NCI-H1436 treated with DMSO at 0.1 percent for 48 hours (cell line): Measurements from ENCODE around the gene JMJD1C.
"Not testable (repeated sequence)": the region's sequence is repeated elsewhere in the genome, so short reads cannot be mapped to it uniquely, and the experiment has no call there.

Source experiments
- DNase-seq: peaks from one replicate; lab custom pipeline; 2025; lab: John Stamatoyannopoulos, UW

The JMJD1C gene

GRCh38 chr10:63465293-63466143 is at the start of gene JMJD1C:
Gene JMJD1C (minus strand): TSS chr10:63465977. CDS start chr10:63465662, 315 bp downstream.
- DNase-seq, result no peak

GRCh38 chr10:63515002-63515763 is 49.4 kb upstream of the JMJD1C start:
- no peak for DNase-seq

- DNase-seq, result no peak
Measured at GRCh38 chr10:63506554-63506953, 40.8 kb upstream of the JMJD1C start.

- DNase-seq, result no peak
Measured at GRCh38 chr10:63505562-63505961, 39.8 kb upstream of the JMJD1C start.

GRCh38 chr10:63504145-63504881 is 38.5 kb upstream of the JMJD1C start:
- no peak for DNase-seq

- DNase-seq, result no peak
Measured at GRCh38 chr10:63503395-63503794, 37.6 kb upstream of the JMJD1C start.

- no peak for DNase-seq
Measured at GRCh38 chr10:63502832-63503231, 37.1 kb upstream of the JMJD1C start.

- DNase-seq, result no peak
Measured at GRCh38 chr10:63501954-63502353, 36.2 kb upstream of the JMJD1C start.

- DNase-seq, result not testable (repeated sequence)
Measured at GRCh38 chr10:63500551-63500950, 34.8 kb upstream of the JMJD1C start.

GRCh38 chr10:63498665-63499064 is 32.9 kb upstream of the JMJD1C start:
- no peak for DNase-seq

- no peak for DNase-seq
Measured at GRCh38 chr10:63497321-63497720, 31.5 kb upstream of the JMJD1C start.

GRCh38 chr10:63496561-63496960 is 30.8 kb upstream of the JMJD1C start:
- DNase-seq, result no peak

- no peak for DNase-seq
Measured at GRCh38 chr10:63494951-63495350, 29.2 kb upstream of the JMJD1C start.

- no peak for DNase-seq
Measured at GRCh38 chr10:63493004-63493403, 27.2 kb upstream of the JMJD1C start.

GRCh38 chr10:63492317-63492690 is 26.5 kb upstream of the JMJD1C start:
- DNase-seq, result not testable (repeated sequence)

GRCh38 chr10:63491588-63492316 is 26.0 kb upstream of the JMJD1C start:
- DNase-seq, result no peak

- DNase-seq, result no peak
Measured at GRCh38 chr10:63489838-63490237, 24.1 kb upstream of the JMJD1C start.

GRCh38 chr10:63487990-63488389 is 22.2 kb upstream of the JMJD1C start:
- no peak for DNase-seq

GRCh38 chr10:63483983-63484382 is 18.2 kb upstream of the JMJD1C start:
- no peak for DNase-seq

- no peak for DNase-seq
Measured at GRCh38 chr10:63481815-63482421, 16.1 kb upstream of the JMJD1C start.

GRCh38 chr10:63480237-63480636 is 14.5 kb upstream of the JMJD1C start:
- DNase-seq, result no peak
